GM18511 (cell line): Measurements from ENCODE around the gene CAB39.

Experiments
- ATAC-seq: cut with Tn5 transposase; IDR thresholded peaks from one replicate; pipeline ENCODE4 v1.9.1; 2021; ENCODE audit warnings: mild to moderate bottlenecking, moderate library complexity; ENCODE audit not compliant: unreplicated experiment

CAB39 gene

GRCh38 chr2:230779126-230779525 is 66.5 kb downstream of the CAB39 start:
- peak; percentile 46 for ATAC-seq

GRCh38 chr2:230779607-230780006 is 67.0 kb downstream of the CAB39 start:
- ATAC-seq: no peak

GRCh38 chr2:230781130-230781797 is 68.6 kb downstream of the CAB39 start:
- ATAC-seq: no peak

- ATAC-seq: no peak
Observed at GRCh38 chr2:230783101-230783500, 70.5 kb downstream of the CAB39 start.

- ATAC-seq: no peak
Observed at GRCh38 chr2:230784795-230785194, 72.2 kb downstream of the CAB39 start.

- no peak for ATAC-seq
Observed at GRCh38 chr2:230785346-230785745, 72.7 kb downstream of the CAB39 start.

- ATAC-seq: no peak
Observed at GRCh38 chr2:230787101-230787500, 74.5 kb downstream of the CAB39 start.

GRCh38 chr2:230788554-230789175 is 76.0 kb downstream of the CAB39 start:
- no peak for ATAC-seq

GRCh38 chr2:230790981-230791380 is 78.3 kb downstream of the CAB39 start:
- no peak for ATAC-seq

- ATAC-seq: peak; percentile 81
Observed at GRCh38 chr2:230793572-230794359, 81.1 kb downstream of the CAB39 start.

GRCh38 chr2:230794497-230794896 is 81.9 kb downstream of the CAB39 start:
- no peak for ATAC-seq

GRCh38 chr2:230795856-230796255 is 83.2 kb downstream of the CAB39 start:
- ATAC-seq: no peak

- no peak for ATAC-seq
Observed at GRCh38 chr2:230796280-230796862, 83.7 kb downstream of the CAB39 start.

- ATAC-seq: peak; percentile 63
Observed at GRCh38 chr2:230797515-230798495, 85.2 kb downstream of the CAB39 start.

GRCh38 chr2:230798769-230799399 is 86.2 kb downstream of the CAB39 start:
- no peak for ATAC-seq

- ATAC-seq: no peak
Observed at GRCh38 chr2:230805353-230806017, 92.8 kb downstream of the CAB39 start.

GRCh38 chr2:230807729-230808128 is 95.1 kb downstream of the CAB39 start:
- ATAC-seq: no peak

GRCh38 chr2:230809015-230809414 is 96.4 kb downstream of the CAB39 start:
- ATAC-seq: no peak

- ATAC-seq: no peak
Observed at GRCh38 chr2:230809677-230810251, 97.1 kb downstream of the CAB39 start.
